AG10803 (cell line): Measurements from ENCODE around the gene BCKDK.

ENCODE experiments used
- DNase-seq: peaks from one replicate; pipeline ENCODE4 v3.0.0; 2010; ENCODE audit warnings: low read depth
- H3K4me3 ChIP-seq: 2 replicates; pipeline ENCODE4 v1.5.1; 2011; ENCODE audit warnings: mild to moderate bottlenecking, low read length, control low read depth
- CTCF ChIP-seq: conservative IDR thresholded peaks from 2 replicates; pipeline ENCODE4 v1.5.1; 2011; ENCODE audit warnings: mild to moderate bottlenecking, low read length, control low read depth, inconsistent platforms

BCKDK gene

DNA sequence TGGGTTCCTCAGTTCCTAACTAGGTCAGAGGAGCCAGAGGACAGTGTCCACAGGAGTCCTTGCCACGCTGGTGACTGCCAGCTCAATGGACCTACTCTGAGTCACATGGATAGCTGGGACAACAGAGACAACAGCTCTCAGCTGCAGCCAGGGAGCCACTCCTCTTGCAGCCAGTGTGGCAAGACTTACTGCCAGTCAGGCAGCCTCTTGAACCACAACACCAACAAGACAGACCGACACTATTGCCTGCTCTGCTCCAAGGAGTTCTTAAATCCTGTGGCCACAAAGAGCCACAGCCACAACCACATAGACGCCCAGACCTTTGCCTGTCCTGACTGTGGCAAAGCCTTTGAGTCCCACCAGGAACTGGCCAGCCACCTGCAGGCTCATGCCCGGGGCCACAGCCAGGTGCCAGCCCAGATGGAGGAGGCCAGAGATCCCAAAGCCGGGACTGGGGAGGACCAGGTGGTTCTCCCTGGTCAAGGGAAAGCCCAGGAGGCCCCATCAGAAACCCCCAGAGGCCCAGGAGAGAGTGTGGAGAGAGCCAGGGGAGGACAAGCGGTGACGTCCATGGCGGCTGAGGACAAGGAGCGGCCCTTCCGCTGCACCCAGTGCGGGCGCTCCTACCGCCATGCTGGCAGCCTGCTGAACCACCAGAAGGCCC, 27.3 kb upstream of the BCKDK start:
- no peak for DNase-seq
- no peak for TF ChIP-seq CTCF
- H3K4me3 ChIP-seq, result no peak overlapping the region

DNA sequence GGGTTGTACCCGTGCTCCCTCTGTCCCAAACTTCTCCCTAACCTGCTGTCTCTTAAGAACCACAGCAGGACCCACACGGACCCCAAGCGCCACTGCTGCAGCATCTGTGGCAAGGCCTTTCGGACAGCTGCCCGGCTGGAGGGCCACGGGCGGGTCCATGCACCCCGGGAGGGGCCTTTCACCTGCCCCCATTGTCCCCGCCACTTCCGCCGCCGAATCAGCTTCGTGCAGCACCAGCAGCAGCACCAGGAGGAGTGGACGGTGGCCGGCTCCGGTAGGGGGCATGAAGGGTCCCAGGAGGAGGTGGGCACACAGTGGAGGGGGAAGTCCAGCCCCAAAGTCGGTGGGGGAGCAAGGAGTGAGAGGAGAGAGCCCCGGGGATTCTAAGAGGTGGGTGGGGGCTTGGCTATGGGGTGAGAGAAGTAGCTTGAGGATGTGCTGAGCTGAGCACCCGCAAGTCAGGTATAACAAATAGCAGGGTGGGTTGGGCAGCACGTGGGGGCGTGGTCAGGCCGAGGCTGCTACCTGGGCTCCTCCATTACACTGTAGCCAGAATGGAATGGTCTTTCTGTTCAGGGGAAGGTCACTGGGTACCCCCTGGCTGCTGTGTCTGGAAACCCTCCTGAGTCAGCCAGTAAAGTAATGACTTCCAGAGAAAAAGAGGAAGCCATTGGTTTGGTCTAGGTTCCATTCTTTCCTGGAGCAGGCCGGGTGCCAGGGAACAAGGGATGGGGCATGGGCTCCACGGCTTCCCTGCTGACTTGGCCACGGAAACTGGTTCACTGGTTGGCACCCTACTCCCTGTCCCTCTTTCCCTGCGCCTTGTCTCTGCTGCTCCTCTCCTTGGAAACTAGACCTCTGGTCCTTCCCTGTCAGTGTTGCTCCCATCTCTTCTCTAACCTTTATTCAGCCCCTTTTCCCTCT, 26.5 kb upstream of the BCKDK start:
- no peak for TF ChIP-seq CTCF
- H3K4me3 ChIP-seq, result no peak overlapping the region
- DNase-seq, result no peak

DNA sequence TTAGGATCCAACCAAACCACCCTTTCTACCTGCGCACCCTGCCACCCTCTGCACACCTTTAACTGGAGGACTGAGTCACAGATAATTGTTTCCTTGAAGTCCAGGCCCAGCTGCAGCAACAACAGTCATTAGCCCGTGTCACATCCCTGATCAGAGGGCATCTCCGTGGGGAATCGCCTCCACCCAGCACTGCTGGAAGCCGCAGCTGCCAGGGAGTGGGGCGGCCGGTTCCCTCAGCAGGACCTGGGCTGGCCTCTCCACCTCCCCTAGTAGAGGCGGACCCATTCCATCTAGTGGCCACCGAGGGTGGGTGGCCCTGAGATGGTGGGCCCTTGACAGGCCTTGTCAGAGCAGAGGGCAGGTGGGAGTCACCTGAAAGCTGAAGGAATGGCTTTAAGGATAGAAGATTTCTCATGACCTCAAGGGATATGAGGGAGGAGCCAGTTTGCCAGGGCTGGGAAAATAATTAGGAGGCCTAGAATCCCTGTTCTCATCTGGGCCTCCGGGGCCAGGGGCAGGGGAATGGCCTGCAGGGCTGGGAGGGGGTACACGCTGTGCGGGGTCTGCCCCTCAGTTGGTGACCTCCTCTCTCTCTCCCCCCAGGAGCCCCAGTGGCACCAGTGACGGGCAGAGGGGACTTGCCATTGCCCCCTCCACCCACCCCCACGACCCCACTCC, 25.7 kb upstream of the BCKDK start:
- no peak overlapping the region for H3K4me3 ChIP-seq
- no peak for TF ChIP-seq CTCF
- DNase-seq, result no peak

GRCh38 chr16:31083081-31083480, 25.1 kb upstream of the BCKDK start:
- no peak for DNase-seq
- TF ChIP-seq CTCF, result no peak
- H3K4me3 ChIP-seq, result no peak overlapping the region

DNA sequence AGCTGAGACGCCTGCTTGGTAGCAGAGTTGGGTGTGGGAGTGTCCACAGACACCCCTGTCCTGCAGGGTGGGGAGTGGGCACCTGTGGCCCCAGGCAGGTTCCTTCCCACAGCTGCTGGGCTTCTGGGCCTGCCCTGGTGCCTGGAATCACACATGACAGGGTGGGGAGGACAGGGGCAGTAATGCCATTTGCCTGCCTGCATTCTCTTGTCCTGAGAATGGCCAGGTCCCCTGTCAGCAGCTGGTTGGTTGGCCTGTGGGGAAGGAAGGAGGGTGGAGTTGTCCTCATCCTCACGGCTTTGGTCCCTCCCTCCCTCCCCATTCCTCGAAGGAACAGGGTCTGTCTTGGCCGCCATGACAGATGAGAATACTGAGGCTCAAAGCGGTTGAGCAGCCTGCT, 24.6 kb upstream of the BCKDK start:
- no peak for TF ChIP-seq CTCF

GRCh38 chr16:31083981-31084380, 24.2 kb upstream of the BCKDK start:
- no peak for DNase-seq
- no peak for TF ChIP-seq CTCF
- H3K4me3 ChIP-seq, result no peak overlapping the region

More for the DNA sequence above, 24.6 kb upstream of the BCKDK start:
- DNase-seq, result no peak
- no peak overlapping the region for H3K4me3 ChIP-seq
